GM21360 (cell line): ENCODE data around the gene PPP1CA.
"Not testable (repeated sequence)": the region's sequence is repeated elsewhere in the genome, so short reads cannot be mapped to it uniquely, and the experiment has no call there.

Experiments used
- ATAC-seq: cut with Tn5 transposase; IDR thresholded peaks from one replicate; pipeline ENCODE4 v1.9.1; 2021; ENCODE audit warnings: mild to moderate bottlenecking, moderate library complexity; ENCODE audit not compliant: unreplicated experiment

The PPP1CA gene

GRCh38 chr11:67435031-67435726 lies 33.5 kb upstream of the PPP1CA start:
- no peak for ATAC-seq

DNA sequence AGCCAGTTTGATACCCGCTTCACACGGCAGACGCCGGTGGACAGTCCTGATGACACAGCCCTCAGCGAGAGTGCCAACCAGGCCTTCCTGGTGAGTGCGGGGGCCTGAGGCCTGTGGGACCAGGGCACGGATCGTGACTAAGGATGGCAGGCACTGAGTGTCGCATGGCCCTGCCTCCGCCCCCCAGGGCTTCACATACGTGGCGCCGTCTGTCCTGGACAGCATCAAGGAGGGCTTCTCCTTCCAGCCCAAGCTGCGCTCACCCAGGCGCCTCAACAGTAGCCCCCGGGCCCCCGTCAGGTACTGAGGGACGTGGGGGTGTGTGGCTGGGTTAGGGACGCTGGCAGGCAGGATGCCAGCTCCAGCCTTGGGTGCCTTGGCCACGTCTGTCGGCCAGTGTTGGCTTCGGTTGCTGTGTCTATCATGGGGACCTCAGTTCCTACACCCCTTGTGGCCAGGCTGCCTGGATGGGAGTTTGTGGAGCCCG lies 32.8 kb upstream of the PPP1CA start:
- ATAC-seq: no peak

DNA sequence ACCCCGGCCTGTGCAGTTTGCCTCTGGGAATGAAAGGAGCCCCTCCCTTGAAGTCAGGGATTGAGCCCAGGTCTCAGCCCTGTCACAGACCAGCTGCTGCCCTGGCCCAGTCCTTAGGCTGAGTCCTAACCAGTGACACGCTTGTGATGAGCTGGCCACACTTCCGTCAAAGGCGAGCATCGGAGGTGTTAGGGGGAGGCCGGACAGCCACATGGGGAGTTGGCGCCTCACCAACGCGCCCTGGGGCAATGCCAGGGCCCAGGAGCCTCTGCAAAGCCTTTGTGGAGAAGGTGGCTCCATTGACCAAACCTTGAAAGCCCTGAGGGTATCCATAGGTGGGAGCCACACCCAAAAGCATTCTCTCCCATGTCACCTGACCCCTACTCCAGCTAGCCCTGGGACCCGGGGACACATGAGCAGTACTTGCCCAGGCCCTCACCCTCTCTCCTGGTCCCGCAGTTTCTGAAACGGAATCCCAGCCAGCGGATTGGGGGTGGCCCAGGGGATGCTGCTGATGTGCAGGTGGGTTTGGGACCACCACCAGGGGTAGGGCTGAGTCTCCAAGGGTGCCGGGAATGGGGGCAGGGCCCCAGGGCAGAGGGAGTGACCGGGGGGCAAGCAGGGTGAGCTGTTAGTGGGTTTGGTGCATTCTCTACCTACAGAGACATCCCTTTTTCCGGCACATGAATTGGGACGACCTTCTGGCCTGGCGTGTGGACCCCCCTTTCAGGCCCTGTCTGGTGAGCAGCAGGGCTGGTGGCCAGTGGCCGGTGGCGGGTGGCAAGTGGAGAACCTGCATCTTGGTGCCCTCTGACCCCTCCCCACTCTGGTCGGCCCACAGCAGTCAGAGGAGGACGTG lies 32.1 kb upstream of the PPP1CA start:
- ATAC-seq: no peak

DNA sequence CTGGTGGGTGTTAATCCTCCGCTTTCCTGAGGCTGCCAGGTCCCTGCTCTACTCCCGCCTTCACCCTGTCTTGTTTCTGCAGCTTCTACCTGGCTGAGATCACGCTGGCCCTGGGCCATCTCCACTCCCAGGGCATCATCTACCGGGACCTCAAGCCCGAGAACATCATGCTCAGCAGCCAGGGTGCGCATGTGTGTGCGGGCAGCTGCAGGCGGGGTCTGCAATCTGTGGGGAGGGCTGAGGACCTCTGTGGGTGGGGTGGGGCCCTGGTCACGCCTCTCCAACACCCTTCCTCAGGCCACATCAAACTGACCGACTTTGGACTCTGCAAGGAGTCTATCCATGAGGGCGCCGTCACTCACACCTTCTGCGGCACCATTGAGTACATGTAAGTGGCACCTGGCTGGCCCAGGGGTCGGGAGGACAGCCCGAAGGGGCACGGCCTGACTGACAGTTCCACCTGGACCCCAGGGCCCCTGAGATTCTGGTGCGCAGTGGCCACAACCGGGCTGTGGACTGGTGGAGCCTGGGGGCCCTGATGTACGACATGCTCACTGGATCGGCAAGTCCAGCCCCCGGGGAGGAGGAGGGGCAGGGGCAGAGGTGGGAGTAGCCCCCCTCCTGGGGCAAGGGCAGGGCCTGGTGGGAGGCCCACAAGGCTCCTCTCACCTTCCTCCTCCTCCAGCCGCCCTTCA lies 31.1 kb upstream of the PPP1CA start:
- ATAC-seq: no peak

- no peak for ATAC-seq
Measured at GRCh38 chr11:67431346-67432249, 29.9 kb upstream of the PPP1CA start.

GRCh38 chr11:67429722-67430121 lies 28.1 kb upstream of the PPP1CA start:
- ATAC-seq: no peak

DNA sequence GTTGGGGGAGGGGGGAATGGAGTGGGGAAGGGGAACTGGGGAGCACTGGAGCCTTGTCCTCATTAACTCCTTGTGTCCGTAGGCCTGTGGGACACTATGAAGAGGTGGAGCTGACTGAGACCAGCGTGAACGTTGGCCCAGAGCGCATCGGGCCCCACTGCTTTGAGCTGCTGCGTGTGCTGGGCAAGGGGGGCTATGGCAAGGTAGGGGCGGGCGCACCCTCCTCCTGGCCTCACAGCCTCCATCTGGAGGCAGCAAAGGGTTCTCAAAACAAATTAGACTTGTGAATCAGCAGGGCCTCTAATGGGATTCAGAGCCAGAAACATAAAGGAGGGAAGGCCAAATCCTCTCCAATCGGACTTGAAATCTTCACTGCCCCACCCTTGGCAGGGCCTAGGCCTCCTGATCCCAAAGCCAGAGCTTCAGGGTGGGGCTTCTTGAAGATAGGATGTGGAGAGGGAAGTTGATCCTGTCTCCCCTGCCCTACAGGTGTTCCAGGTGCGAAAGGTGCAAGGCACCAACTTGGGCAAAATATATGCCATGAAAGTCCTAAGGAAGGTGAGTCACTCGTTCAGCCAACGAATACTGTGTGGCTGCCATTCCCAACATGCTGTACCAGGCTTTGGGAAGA lies 27.5 kb upstream of the PPP1CA start:
- ATAC-seq: no peak

DNA sequence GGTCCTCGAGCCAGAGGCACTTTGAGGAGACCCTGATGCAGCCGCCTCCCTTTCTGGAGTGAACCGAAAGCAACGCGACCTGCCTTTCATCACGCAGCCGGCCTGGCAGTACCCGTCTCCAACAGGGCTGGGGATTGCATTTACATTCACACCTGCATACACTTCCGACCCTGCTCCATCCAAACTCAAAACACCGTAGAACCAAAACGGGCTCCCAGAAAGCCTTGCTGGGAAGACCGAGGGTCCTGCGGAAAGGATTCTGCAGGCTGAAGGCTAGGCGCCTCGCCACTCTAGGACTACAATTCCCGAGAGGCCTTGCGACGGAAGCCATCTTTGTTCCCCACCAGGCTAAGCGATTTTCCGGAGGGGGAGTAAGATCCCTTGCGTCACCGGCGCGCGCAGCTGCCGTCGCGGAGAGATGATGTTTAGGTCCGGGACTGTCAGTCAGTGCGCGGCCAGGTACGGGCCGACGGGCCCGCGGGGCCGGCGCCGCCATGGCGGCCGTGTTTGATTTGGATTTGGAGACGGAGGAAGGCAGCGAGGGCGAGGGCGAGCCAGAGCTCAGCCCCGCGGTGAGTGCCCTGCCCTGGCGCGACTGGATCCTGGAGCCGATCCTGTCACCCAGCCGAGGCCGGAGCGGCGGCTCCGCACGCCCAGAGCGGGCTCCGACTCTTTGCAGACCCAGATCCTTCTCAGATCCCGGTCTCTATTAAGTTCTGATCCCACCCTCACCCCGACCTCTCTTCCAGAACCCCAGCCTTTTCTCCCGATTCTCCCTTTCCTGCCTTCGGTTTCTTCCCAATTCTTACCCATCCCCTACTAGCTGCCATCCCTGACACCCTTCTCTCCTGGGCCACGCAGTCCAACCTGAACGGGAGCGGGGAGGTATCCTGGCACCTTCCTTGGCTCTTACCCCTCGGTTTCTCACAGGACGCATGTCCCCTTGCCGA lies 26.7 kb upstream of the PPP1CA start, which contains the start of gene RPS6KB2:
RPS6KB2 (plus strand) TSS at position 443 of the 950 bp plus-strand sequence; CDS start at position 495, 52 bp downstream.
- peak; percentile 76 for ATAC-seq

DNA sequence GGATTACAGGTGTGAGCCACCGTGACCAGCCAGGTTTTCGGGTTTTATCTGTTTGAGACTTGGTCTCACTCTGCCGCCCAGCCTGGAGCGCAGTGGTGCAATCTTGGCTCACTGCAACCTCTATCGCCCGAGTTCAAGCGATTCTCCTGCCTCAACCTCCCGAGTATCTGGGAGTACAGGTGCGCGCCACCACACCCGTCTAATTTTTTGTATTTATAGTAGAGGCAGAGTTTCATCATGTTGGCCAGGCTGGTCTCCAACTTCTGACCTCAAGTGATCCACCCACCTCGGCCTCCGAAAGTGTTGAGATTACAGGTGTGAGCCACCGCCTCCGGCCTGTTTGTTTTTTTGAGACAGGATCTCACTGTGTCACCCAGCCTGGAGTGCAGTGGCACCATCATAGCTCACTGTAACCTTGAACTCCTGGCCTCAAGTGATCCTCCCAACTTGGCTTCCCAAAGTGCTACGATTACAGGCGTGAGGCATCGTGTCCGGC lies 25.8 kb upstream of the PPP1CA start:
- ATAC-seq: not testable (repeated sequence)

GRCh38 chr11:67423891-67424613 lies 22.4 kb upstream of the PPP1CA start:
- no peak for ATAC-seq

DNA sequence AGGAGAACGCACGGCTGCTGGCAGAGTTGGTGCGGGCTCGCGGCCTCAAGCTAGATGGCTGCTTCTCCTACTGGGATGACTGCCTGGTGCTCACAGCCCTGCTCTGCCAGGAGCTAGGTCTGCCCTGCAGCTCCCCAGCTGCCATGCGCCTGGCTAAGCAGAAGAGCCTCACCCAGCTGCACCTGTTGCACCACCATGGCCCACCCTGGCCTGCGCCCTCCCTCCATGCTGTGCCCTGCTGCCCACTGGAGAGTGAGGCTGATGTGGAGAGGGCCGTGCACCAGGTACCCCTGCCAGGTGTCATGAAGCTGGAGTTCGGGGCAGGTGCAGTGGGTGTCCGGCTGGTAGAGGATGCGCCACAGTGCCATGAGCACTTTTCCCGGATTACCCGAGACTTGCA lies 21.8 kb upstream of the PPP1CA start:
- no peak for ATAC-seq

DNA sequence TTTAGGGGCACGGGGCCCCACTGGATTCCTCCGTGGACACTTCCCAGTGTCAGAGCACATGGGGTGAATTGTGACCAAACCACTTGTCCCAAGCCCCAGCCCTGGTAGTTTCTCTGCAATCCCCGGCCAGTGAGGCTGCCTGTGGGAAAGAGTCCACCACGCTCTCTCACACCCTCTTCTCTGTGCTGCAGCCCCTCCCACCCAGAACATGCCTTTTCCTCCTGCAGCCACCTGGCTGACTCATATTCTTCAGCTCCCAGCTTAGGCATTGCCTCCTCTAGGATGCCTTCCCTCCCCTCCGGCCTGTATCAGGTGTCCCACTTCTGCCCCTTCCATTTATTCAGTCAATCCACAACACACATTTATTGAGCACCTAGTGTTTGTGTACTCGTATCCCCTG lies 21.2 kb upstream of the PPP1CA start:
- no peak for ATAC-seq

GRCh38 chr11:67421430-67422031 lies 19.9 kb upstream of the PPP1CA start:
- ATAC-seq: no peak

DNA sequence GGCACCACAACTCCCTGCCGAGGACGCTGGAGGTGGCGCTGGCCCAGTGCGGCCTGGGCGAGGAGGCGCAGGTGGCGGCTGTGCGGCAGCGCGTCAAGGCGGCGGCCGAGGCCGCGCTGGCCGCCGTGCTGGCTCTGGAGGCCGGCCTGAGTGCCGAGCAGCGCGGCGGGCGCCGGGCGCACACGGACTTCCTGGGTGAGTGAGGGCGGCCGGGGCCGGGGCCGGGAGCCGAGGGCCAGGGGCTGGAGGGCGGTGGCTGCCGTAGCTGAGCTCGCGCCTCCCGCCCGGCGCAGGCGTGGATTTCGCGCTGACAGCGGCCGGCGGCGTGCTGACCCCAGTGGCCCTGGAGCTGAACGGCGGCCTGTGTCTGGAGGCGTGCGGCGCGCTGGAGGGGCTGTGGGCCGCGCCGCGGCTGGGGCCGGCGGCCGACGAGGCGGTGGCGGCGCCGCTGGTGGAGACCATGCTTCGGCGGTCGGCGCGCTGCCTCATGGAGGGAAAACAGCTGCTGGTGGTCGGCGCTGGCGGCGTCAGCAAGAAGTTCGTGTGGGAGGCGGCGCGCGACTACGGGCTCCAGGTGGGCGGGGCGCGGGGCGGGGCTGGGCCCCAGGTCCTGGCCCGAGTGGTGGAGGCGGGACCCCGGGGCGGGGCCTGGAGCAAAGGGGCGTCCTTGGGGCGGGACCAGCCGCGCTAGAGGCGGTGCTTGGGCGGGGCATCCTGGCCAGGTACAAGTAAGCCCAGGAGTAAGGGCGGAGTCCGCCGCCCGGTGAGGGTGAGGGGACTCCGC lies 19.2 kb upstream of the PPP1CA start:
- ATAC-seq: peak; percentile 73

DNA sequence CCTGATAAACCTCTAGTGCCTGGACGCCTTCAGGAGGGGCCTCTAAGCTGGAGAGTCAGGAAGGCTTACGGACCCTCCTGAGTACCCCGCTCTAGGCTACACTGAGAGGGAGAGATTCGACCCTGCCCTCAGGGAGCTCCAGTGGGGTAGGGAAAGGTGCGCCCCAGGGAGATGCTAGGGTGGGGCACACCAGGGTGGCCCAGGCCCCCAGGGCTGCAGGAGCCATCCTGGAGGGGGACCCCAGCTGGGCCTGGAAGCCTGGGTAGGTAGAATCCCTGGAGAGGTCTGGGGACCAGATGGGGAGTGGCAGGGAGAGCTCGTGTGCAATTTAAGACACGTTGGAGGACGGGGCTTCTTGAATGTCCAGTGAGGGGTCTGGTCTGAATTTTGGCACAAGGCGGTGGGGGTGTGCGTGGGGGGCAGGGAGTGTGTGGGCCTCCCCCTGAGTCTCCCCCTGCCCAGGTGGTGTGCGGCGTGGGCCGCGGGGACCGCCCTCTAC lies 18.5 kb upstream of the PPP1CA start:
- no peak for ATAC-seq

- no peak for ATAC-seq
Measured at GRCh38 chr11:67419325-67420049, 17.8 kb upstream of the PPP1CA start.
